HepG2 (cell line): ENCODE measurements around the gene VAV2. TPM values are rescaled to one million over a fixed set of nuclear protein-coding genes. Genes with fewer than 3 reads are reported as not detected.

Experiments used
- ATRX ChIP-seq: sonication (generic); formaldehyde crosslinking; IDR thresholded peaks from 2 replicates; pipeline ENCODE4 v1.4.0; 2020; ENCODE audit warnings: missing genetic modification reagents, borderline replicate concordance
- ELF1 ChIP-seq: sonication (generic); formaldehyde crosslinking; IDR thresholded peaks from 2 replicates; pipeline ENCODE4 v1.4.0; 2020; ENCODE audit warnings: missing genetic modification reagents
- GMEB2 ChIP-seq: IDR thresholded peaks from 2 replicates; pipeline ENCODE4 v1.6.1; 2016; ENCODE audit warnings: missing biosample characterization, missing genetic modification reagents, low read depth
- HMGXB4 ChIP-seq, 2 experiments: sonication (generic) in 1 of 2; formaldehyde crosslinking in 1 of 2; IDR thresholded peaks; 2 replicates each; pipeline versions ENCODE4 v1.4.0 to v1.6.1; 2018 to 2020; ENCODE audit warnings: missing genetic modification reagents in 2 of 2, borderline replicate concordance in 1 of 2, low read depth in 1 of 2, mild to moderate bottlenecking in 1 of 2, missing biosample characterization in 1 of 2
- JUN ChIP-seq: sonication (generic); formaldehyde crosslinking; IDR thresholded peaks from 2 replicates; pipeline ENCODE4 v1.4.0; 2020; ENCODE audit warnings: mild to moderate bottlenecking, missing genetic modification reagents
- MAF1 ChIP-seq: sonication (generic); formaldehyde crosslinking; IDR thresholded peaks from 2 replicates; pipeline ENCODE4 v1.5.0; 2020; ENCODE audit warnings: missing genetic modification reagents, borderline replicate concordance
- MIXL1 ChIP-seq: IDR thresholded peaks from 2 replicates; pipeline ENCODE4 v1.6.1; 2016
- MXD1 ChIP-seq: sonication (generic); formaldehyde crosslinking; IDR thresholded peaks from 2 replicates; pipeline ENCODE4 v1.4.0; 2020; ENCODE audit warnings: mild to moderate bottlenecking, missing genetic modification reagents
- MXD3 ChIP-seq: IDR thresholded peaks from 2 replicates; pipeline ENCODE4 v1.6.1; 2016; ENCODE audit warnings: mild to moderate bottlenecking, missing biosample characterization, missing genetic modification reagents
- ZFP91 ChIP-seq: sonication (generic); formaldehyde crosslinking; IDR thresholded peaks from 2 replicates; pipeline ENCODE4 v1.9.0; 2022; ENCODE audit warnings: missing genetic modification reagents, mild to moderate bottlenecking, borderline replicate concordance
- ZNF101 ChIP-seq: sonication (generic); formaldehyde crosslinking; IDR thresholded peaks from 2 replicates; pipeline ENCODE4 v1.4.0; 2020; ENCODE audit warnings: mild to moderate bottlenecking, low read depth, missing genetic modification reagents, borderline replicate concordance
- ZNF598 ChIP-seq: sonication (generic); formaldehyde crosslinking; IDR thresholded peaks from 2 replicates; pipeline ENCODE4 v1.5.1; 2020; ENCODE audit warnings: mild to moderate bottlenecking, missing genetic modification reagents, borderline replicate concordance
- ZNF703 ChIP-seq: sonication (generic); formaldehyde crosslinking; IDR thresholded peaks from 2 replicates; pipeline ENCODE4 v1.5.1; 2020; ENCODE audit warnings: missing genetic modification reagents, mild to moderate bottlenecking, moderate library complexity, borderline replicate concordance
- ZNF770 ChIP-seq: sonication (generic); formaldehyde crosslinking; IDR thresholded peaks from 2 replicates; pipeline ENCODE4 v1.5.0; 2020; ENCODE audit warnings: mild to moderate bottlenecking, missing genetic modification reagents
- ZXDC ChIP-seq: sonication (generic); formaldehyde crosslinking; IDR thresholded peaks from 2 replicates; pipeline ENCODE4 v1.5.0; 2020; ENCODE audit warnings: mild to moderate bottlenecking, missing genetic modification reagents
- polyA plus RNA-seq, 8 experiments: library from polyadenylated mRNA; depleted of rRNA in 3 of 8; stranded (reverse) in 7 of 8; unstranded in 1 of 8; fragments of >200 nt; fragmentation: Illumina TruSeq in 4 of 8; extraction: Trizol in 4 of 8; gene quantifications; 2 replicates each; pipeline versions ENCODE4 v1.2.1 to v1.2.3, GENCODE V29; 2011 to 2016; ENCODE audit warnings: low read depth in 4 of 8, missing spikeins in 1 of 8, mixed read lengths in 1 of 8; ENCODE audit not compliant: insufficient read depth in 1 of 8
- total RNA-seq, 5 experiments: library from RNA; depleted of rRNA; stranded (reverse); fragments of >200 nt; fragmentation: Illumina TruSeq; extraction: Trizol; gene quantifications; 2 replicates each; pipeline ENCODE4 v1.2.3, GENCODE V29; 2016; ENCODE audit warnings: low read depth in 1 of 5

VAV2 gene
- total and polyA plus RNA-seq, 2 of the 13 experiments (the other 11 are each of a cell fraction or from before 2014, with no cell fraction given) = 22.5 to 22.9 TPM

GRCh38 chr9:133739408-133740280 is 252.5 kb downstream of the VAV2 start (continued):
- TF ChIP-seq HMGXB4 (CRISPR knock-in tag; IDR thresholded peaks at IDR 0.05; ENCODE audit: borderline replicate concordance in 1 of 2, low read depth in 1 of 2) (peak; percentile 48 to 58; a peak in 3 of 4 replicates), ZFP91 (CRISPR knock-in tag) (peak; percentile 90), ZNF101 (CRISPR knock-in tag) (0 out of 2 replicates have a peak, but pooled peaks have one; percentile 57), MXD1 (CRISPR knock-in tag) (peak; percentile 21; the same call in 1 of the 2 replicates), JUN (peak; percentile 23; the same call in 1 of the 2 replicates), MXD3 (0 out of 2 replicates have a peak, but pooled peaks have one; percentile 23), ZXDC (CRISPR knock-in tag) (0 out of 2 replicates have a peak, but pooled peaks have one; percentile 20), ZNF770 (CRISPR knock-in tag) (0 out of 2 replicates have a peak, but pooled peaks have one; percentile 36), ATRX (CRISPR knock-in tag) (no peak), ZNF598 (CRISPR knock-in tag) (0 out of 2 replicates have a peak, but pooled peaks have one; percentile 37), ZNF703 (CRISPR knock-in tag) (0 out of 2 replicates have a peak, but pooled peaks have one; percentile 43), MAF1 (no peak), GMEB2 (no peak), MIXL1 (CRISPR knock-in tag) (peak; percentile 71), ELF1 (CRISPR knock-in tag) (peak; percentile 43)
